HepG2 (cell line): ENCODE data around the gene NRBP1. TPM values are rescaled to one million over a fixed set of nuclear protein-coding genes. Genes with fewer than 3 reads are reported as not detected.
A peak's percentile ranks its signal among the peaks of the same experiment; 100 is the strongest.

Experiments
- ATF1 ChIP-seq: IDR thresholded peaks from 2 replicates; pipeline ENCODE4 v1.6.1; 2016; ENCODE audit warnings: mild to moderate bottlenecking, control low read depth
- CSRNP2 ChIP-seq: sonication (generic); formaldehyde crosslinking; conservative IDR thresholded peaks from 2 replicates; pipeline ENCODE4 v1.8.0; 2022; ENCODE audit warnings: low read depth, missing genetic modification reagents
- FOXK2 ChIP-seq: fragments of 450-650 bp; IDR thresholded peaks from 2 replicates; pipeline ENCODE4 v1.6.1; 2016
- GABPA ChIP-seq, 2 experiments: IDR thresholded peaks; 2 replicates each; pipeline ENCODE4 v1.6.1; 2011 to 2016; ENCODE audit warnings: low read depth in 2 of 2, low read length in 1 of 2, missing biosample characterization in 1 of 2, missing genetic modification characterization in 1 of 2
- GATA4 ChIP-seq: sonication (generic); IDR thresholded peaks from 2 replicates; pipeline ENCODE4 v1.6.1; 2016; ENCODE audit warnings: antibody characterized with exemption, low read depth, borderline replicate concordance
- GPN1 ChIP-seq: sonication (generic); formaldehyde crosslinking; IDR thresholded peaks from 2 replicates; pipeline ENCODE4 v1.5.1; 2020; ENCODE audit warnings: missing genetic modification reagents, borderline replicate concordance
- KLF6 ChIP-seq: IDR thresholded peaks from 2 replicates; pipeline ENCODE4 v1.8.0; 2016; ENCODE audit warnings: missing biosample characterization, missing genetic modification reagents
- NCOA5 ChIP-seq: sonication (generic); formaldehyde crosslinking; IDR thresholded peaks from 2 replicates; pipeline ENCODE4 v1.4.0; 2020; ENCODE audit warnings: missing genetic modification reagents
- NFE2L1 ChIP-seq: sonication (generic); formaldehyde crosslinking; IDR thresholded peaks from 2 replicates; pipeline ENCODE4 v1.4.0; 2020; ENCODE audit warnings: missing genetic modification reagents, mild to moderate bottlenecking, borderline replicate concordance
- SMAD9 ChIP-seq: sonication (generic); formaldehyde crosslinking; IDR thresholded peaks from 2 replicates; pipeline ENCODE4 v1.5.1; 2020; ENCODE audit warnings: mild to moderate bottlenecking, missing genetic modification reagents
- ZNF20 ChIP-seq: sonication (generic); formaldehyde crosslinking; IDR thresholded peaks from 2 replicates; pipeline ENCODE4 v1.4.0; 2020; ENCODE audit warnings: mild to moderate bottlenecking, moderate library complexity, missing genetic modification reagents
- ZNF570 ChIP-seq: sonication (generic); formaldehyde crosslinking; IDR thresholded peaks from 2 replicates; pipeline ENCODE4 v1.4.0; 2020; ENCODE audit warnings: mild to moderate bottlenecking, missing genetic modification reagents, borderline replicate concordance
- ZNF737 ChIP-seq: sonication (generic); formaldehyde crosslinking; IDR thresholded peaks from 2 replicates; pipeline ENCODE4 v1.5.0; 2020; ENCODE audit warnings: missing genetic modification reagents, mild to moderate bottlenecking, borderline replicate concordance
- ZNF879 ChIP-seq: sonication (generic); formaldehyde crosslinking; IDR thresholded peaks from 2 replicates; pipeline ENCODE4 v1.8.1; 2023; ENCODE audit warnings: missing genetic modification reagents
- ZSCAN22 ChIP-seq: sonication (generic); formaldehyde crosslinking; IDR thresholded peaks from 2 replicates; pipeline ENCODE4 v1.4.0; 2020; ENCODE audit warnings: mild to moderate bottlenecking, missing genetic modification reagents
- ZSCAN9 ChIP-seq: IDR thresholded peaks from 2 replicates; pipeline ENCODE4 v1.6.1; 2016; ENCODE audit warnings: borderline replicate concordance
- polyA plus RNA-seq, 8 experiments: library from polyadenylated mRNA; depleted of rRNA in 3 of 8; stranded (reverse) in 7 of 8; unstranded in 1 of 8; fragments of >200 nt; fragmentation: Illumina TruSeq in 4 of 8; extraction: Trizol in 4 of 8; gene quantifications; 2 replicates each; pipeline versions ENCODE4 v1.2.1 to v1.2.3, GENCODE V29; 2011 to 2016; ENCODE audit warnings: low read depth in 4 of 8, missing spikeins in 1 of 8, mixed read lengths in 1 of 8; ENCODE audit not compliant: insufficient read depth in 1 of 8
- total RNA-seq, 5 experiments: library from RNA; depleted of rRNA; stranded (reverse); fragments of >200 nt; fragmentation: Illumina TruSeq; extraction: Trizol; gene quantifications; 2 replicates each; pipeline ENCODE4 v1.2.3, GENCODE V29; 2016; ENCODE audit warnings: low read depth in 1 of 5
- TF ChIP-seq, protein P1 (sequence below): IDR thresholded peaks from 2 replicates; pipeline ENCODE4 v1.4.0; 2020; ENCODE audit warnings: mild to moderate bottlenecking, missing genetic modification reagents
- TF ChIP-seq, protein P2 (sequence below): sonication (generic); formaldehyde crosslinking; IDR thresholded peaks from 2 replicates; pipeline ENCODE4 v1.9.0; 2021; ENCODE audit warnings: missing genetic modification reagents, borderline replicate concordance
- TF ChIP-seq, protein P3 (sequence below): conservative IDR thresholded peaks from 2 replicates; pipeline ENCODE4 v1.6.1; 2018; ENCODE audit warnings: missing genetic modification reagents

The NRBP1 gene
- total and polyA plus RNA-seq, 2 of the 13 experiments (the other 11 are each of a cell fraction or from before 2014, with no cell fraction given) = 165 to 240 TPM

DNA sequence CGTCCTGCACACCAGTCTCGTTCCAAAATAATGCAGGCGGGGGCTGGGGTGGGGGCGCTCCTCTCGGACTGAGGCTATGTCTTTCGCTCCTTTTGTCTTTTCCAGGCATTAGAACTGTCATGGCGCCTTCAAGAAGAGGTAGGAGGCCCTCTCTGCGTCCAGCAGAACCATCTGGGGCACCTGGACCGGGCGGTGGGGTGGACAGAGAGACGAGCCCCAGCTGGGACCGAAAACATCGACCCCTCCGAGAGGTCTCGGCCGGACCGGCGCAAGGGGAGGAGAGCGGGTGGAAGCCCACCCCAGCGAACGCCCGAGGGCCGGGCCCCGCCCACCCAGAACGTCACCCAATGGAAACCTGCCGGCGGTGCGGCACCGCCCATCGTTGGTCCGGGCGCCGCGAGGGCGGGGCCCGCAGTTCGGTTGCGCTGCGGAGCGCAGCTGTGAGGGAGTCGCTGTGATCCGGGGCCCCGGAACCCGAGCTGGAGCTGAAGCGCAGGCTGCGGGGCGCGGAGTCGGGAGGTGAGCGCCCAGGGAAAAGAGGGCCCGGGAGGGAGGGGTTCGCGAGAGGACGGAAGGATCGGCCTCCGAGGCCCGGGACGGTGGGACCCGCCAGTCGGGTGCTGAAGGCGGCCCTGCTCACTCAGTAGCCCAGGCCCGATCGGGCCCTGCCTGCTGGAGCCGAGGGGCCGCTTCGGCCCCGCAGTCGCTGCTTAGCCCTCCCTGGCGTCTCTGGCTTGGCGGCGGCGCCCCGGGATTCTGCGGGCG lies at the start of gene NRBP1 (continued):
- TF ChIP-seq, protein P1, sequence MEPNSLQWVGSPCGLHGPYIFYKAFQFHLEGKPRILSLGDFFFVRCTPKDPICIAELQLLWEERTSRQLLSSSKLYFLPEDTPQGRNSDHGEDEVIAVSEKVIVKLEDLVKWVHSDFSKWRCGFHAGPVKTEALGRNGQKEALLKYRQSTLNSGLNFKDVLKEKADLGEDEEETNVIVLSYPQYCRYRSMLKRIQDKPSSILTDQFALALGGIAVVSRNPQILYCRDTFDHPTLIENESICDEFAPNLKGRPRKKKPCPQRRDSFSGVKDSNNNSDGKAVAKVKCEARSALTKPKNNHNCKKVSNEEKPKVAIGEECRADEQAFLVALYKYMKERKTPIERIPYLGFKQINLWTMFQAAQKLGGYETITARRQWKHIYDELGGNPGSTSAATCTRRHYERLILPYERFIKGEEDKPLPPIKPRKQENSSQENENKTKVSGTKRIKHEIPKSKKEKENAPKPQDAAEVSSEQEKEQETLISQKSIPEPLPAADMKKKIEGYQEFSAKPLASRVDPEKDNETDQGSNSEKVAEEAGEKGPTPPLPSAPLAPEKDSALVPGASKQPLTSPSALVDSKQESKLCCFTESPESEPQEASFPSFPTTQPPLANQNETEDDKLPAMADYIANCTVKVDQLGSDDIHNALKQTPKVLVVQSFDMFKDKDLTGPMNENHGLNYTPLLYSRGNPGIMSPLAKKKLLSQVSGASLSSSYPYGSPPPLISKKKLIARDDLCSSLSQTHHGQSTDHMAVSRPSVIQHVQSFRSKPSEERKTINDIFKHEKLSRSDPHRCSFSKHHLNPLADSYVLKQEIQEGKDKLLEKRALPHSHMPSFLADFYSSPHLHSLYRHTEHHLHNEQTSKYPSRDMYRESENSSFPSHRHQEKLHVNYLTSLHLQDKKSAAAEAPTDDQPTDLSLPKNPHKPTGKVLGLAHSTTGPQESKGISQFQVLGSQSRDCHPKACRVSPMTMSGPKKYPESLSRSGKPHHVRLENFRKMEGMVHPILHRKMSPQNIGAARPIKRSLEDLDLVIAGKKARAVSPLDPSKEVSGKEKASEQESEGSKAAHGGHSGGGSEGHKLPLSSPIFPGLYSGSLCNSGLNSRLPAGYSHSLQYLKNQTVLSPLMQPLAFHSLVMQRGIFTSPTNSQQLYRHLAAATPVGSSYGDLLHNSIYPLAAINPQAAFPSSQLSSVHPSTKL = peak; percentile 63
- TF ChIP-seq NCOA5 (CRISPR knock-in tag) (no peak), SMAD9 (CRISPR knock-in tag) (peak; percentile 70; the same call in 1 of the 2 replicates), GABPA (IDR thresholded peaks at IDR 0.05; ENCODE audit: low read depth, low read length) (peak; percentile 34; the same call in 1 of the 2 replicates), GABPA (CRISPR knock-in tag; IDR thresholded peaks at IDR 0.05; ENCODE audit: low read depth) (peak; percentile 66), GPN1 (CRISPR knock-in tag) (no peak), ATF1 (CRISPR knock-in tag) (no peak), ZNF737 (CRISPR knock-in tag) (no peak), ZNF570 (CRISPR knock-in tag) (no peak; the same call in 1 of the 2 replicates), ZNF879 (CRISPR knock-in tag) (peak; percentile 82; the same call in 1 of the 2 replicates), ZSCAN22 (CRISPR knock-in tag) (no peak; the same call in 1 of the 2 replicates), CSRNP2 (CRISPR knock-in tag) (no peak), KLF6 (CRISPR knock-in tag) (peak; percentile 78), ZSCAN9 (CRISPR knock-in tag) (peak; percentile 61; the same call in 1 of the 2 replicates), FOXK2 (no peak), NFE2L1 (CRISPR knock-in tag) (peak; percentile 71), ZNF20 (peak; percentile 88; the same call in 1 of the 2 replicates), GATA4 (peak; percentile 90)
- TF ChIP-seq, protein P2, sequence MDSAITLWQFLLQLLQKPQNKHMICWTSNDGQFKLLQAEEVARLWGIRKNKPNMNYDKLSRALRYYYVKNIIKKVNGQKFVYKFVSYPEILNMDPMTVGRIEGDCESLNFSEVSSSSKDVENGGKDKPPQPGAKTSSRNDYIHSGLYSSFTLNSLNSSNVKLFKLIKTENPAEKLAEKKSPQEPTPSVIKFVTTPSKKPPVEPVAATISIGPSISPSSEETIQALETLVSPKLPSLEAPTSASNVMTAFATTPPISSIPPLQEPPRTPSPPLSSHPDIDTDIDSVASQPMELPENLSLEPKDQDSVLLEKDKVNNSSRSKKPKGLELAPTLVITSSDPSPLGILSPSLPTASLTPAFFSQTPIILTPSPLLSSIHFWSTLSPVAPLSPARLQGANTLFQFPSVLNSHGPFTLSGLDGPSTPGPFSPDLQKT (CRISPR knock-in tag) = no peak
- TF ChIP-seq, protein P3, sequence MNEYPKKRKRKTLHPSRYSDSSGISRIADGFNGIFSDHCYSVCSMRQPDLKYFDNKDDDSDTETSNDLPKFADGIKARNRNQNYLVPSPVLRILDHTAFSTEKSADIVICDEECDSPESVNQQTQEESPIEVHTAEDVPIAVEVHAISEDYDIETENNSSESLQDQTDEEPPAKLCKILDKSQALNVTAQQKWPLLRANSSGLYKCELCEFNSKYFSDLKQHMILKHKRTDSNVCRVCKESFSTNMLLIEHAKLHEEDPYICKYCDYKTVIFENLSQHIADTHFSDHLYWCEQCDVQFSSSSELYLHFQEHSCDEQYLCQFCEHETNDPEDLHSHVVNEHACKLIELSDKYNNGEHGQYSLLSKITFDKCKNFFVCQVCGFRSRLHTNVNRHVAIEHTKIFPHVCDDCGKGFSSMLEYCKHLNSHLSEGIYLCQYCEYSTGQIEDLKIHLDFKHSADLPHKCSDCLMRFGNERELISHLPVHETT = peak; percentile 82
